GM18909 (cell line): Measurements from ENCODE around the gene SLC27A2.
"Not testable (repeated sequence)": the region's sequence is repeated elsewhere in the genome, so short reads cannot be mapped to it uniquely, and the experiment has no call there.

ENCODE experiments used
- ATAC-seq: cut with Tn5 transposase; IDR thresholded peaks from one replicate; pipeline ENCODE4 v1.9.1; 2021; ENCODE audit warnings: mild to moderate bottlenecking; ENCODE audit not compliant: unreplicated experiment, poor library complexity

Gene SLC27A2

GRCh38 chr15:50181969-50182218, at the start of gene SLC27A2:
Gene SLC27A2 (plus strand): TSS chr15:50182196. CDS start chr15:50182428, 232 bp downstream.
- no peak for ATAC-seq

GRCh38 chr15:50132251-50132984, 49.6 kb upstream of the SLC27A2 start:
- not testable (repeated sequence) for ATAC-seq

GRCh38 chr15:50134524-50135024, 47.4 kb upstream of the SLC27A2 start:
- ATAC-seq: peak; percentile 71

- ATAC-seq: peak; percentile 82
These were observed 46.9 kb upstream of the SLC27A2 start for GRCh38 chr15:50135031-50135551.

- no peak for ATAC-seq
These were observed 44.6 kb upstream of the SLC27A2 start for GRCh38 chr15:50137330-50137761.

GRCh38 chr15:50137893-50138292, 44.1 kb upstream of the SLC27A2 start:
- no peak for ATAC-seq

- ATAC-seq: no peak
These were observed 43.6 kb upstream of the SLC27A2 start for GRCh38 chr15:50138391-50138790.

GRCh38 chr15:50140098-50140497, 41.9 kb upstream of the SLC27A2 start:
- no peak for ATAC-seq

- ATAC-seq: no peak
These were observed 41.0 kb upstream of the SLC27A2 start for GRCh38 chr15:50140983-50141382.

GRCh38 chr15:50141856-50142255, 40.1 kb upstream of the SLC27A2 start:
- no peak for ATAC-seq

GRCh38 chr15:50143255-50143860, 38.6 kb upstream of the SLC27A2 start:
- no peak for ATAC-seq

GRCh38 chr15:50144341-50145120, 37.5 kb upstream of the SLC27A2 start:
- ATAC-seq: no peak

- peak; percentile 54 for ATAC-seq
These were observed 36.5 kb upstream of the SLC27A2 start for GRCh38 chr15:50145451-50145872.

GRCh38 chr15:50146632-50147031, 35.4 kb upstream of the SLC27A2 start:
- no peak for ATAC-seq

- no peak for ATAC-seq
These were observed 33.5 kb upstream of the SLC27A2 start for GRCh38 chr15:50148362-50148963.

- no peak for ATAC-seq
These were observed 32.9 kb upstream of the SLC27A2 start for GRCh38 chr15:50149090-50149489.

GRCh38 chr15:50150349-50150748, 31.6 kb upstream of the SLC27A2 start:
- ATAC-seq: no peak

- no peak for ATAC-seq
These were observed 31.1 kb upstream of the SLC27A2 start for GRCh38 chr15:50150851-50151250.

- no peak for ATAC-seq
These were observed 30.5 kb upstream of the SLC27A2 start for GRCh38 chr15:50151476-50151875.

- not testable (repeated sequence) for ATAC-seq
These were observed 23.8 kb upstream of the SLC27A2 start for GRCh38 chr15:50158236-50158635.
